Measurements from ENCODE around the gene MRPL57.

The MRPL57 gene

DNA sequence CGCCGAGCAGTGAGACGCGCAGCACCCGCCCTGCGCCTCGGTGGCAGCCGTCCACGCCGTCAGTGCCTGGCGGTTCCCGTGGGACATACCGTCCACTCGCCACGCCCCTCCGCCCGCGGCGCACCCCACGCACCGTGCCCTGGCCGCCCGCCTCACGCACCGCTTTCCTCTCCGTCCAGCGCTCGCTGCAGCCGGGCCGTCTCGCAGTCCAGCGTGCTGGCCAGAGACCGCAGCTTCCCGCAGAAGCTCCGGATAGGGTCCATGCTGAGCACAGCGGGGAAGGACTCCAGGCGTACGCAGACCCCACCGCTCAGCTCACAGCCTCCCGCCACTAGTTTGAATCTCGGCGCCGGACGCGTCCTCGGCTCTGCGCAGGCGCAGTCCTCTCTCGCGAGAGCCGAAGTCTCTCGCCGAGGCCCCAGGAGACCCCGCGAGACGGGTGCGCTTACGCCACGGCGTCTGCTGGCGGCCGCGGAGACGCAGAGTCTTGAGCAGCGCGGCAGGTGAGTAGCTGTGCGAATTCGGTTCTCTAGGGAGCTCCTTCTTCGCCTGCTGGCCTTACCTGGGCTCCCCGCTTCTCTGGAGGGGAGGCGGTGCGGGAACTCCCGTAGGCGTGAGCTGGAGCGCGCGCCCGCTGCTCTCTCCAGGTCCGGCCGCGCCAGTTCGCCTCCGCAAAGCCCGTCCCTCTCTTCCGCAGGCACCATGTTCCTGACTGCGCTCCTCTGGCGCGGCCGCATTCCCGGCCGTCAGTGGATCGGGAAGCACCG, at the start of gene MRPL57, which contains the start of gene SKA3 (continued):
- TF ChIP-seq ZNF501 (tag by site-specific recombination; IDR thresholded peaks at IDR 0.05): peak; percentile 87
- no peak for TF ChIP-seq ZNF626 (tag by site-specific recombination; IDR thresholded peaks at IDR 0.05)
- TF ChIP-seq ZNF169 (tag by site-specific recombination; IDR thresholded peaks at IDR 0.05): no peak
- no peak for TF ChIP-seq ZNF560 (tag by site-specific recombination; IDR thresholded peaks at IDR 0.05; ENCODE audit: borderline replicate concordance)
- TF ChIP-seq ZNF48 (tag by site-specific recombination; IDR thresholded peaks at IDR 0.05): no peak
- no peak for TF ChIP-seq GLI2 (tag by site-specific recombination; IDR thresholded peaks at IDR 0.05; ENCODE audit: borderline replicate concordance, low read depth)
- peak; percentile 62; the same call in 1 of the 2 replicates for TF ChIP-seq YY1 (tag by site-specific recombination; IDR thresholded peaks at IDR 0.05)
- peak; percentile 27; the same call in 1 of the 2 replicates for TF ChIP-seq ZNF341 (tag by site-specific recombination; IDR thresholded peaks at IDR 0.05; ENCODE audit: low read depth)
- 0 out of 2 replicates have a peak, but pooled peaks have one; percentile 35 for TF ChIP-seq ZBTB48 (tag by site-specific recombination; IDR thresholded peaks at IDR 0.05)
- TF ChIP-seq, protein P1, sequence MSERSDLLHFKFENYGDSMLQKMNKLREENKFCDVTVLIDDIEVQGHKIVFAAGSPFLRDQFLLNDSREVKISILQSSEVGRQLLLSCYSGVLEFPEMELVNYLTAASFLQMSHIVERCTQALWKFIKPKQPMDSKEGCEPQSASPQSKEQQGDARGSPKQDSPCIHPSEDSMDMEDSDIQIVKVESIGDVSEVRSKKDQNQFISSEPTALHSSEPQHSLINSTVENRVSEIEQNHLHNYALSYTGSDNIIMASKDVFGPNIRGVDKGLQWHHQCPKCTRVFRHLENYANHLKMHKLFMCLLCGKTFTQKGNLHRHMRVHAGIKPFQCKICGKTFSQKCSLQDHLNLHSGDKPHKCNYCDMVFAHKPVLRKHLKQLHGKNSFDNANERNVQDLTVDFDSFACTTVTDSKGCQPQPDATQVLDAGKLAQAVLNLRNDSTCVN (tag by site-specific recombination; optimal IDR thresholded peaks at IDR 0.05): peak; percentile 96
- TF ChIP-seq, protein P2, sequence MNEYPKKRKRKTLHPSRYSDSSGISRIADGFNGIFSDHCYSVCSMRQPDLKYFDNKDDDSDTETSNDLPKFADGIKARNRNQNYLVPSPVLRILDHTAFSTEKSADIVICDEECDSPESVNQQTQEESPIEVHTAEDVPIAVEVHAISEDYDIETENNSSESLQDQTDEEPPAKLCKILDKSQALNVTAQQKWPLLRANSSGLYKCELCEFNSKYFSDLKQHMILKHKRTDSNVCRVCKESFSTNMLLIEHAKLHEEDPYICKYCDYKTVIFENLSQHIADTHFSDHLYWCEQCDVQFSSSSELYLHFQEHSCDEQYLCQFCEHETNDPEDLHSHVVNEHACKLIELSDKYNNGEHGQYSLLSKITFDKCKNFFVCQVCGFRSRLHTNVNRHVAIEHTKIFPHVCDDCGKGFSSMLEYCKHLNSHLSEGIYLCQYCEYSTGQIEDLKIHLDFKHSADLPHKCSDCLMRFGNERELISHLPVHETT (tag by site-specific recombination; IDR thresholded peaks at IDR 0.05): no peak
- no peak for TF ChIP-seq HOXC10 (CRISPR knock-in tag; IDR thresholded peaks at IDR 0.05)
- TF ChIP-seq ZNF549 (tag by site-specific recombination; IDR thresholded peaks at IDR 0.05): no peak
- no peak; the same call in 1 of the 2 replicates for TF ChIP-seq ZNF768 (tag by site-specific recombination; IDR thresholded peaks at IDR 0.05)
- TF ChIP-seq, protein P3, sequence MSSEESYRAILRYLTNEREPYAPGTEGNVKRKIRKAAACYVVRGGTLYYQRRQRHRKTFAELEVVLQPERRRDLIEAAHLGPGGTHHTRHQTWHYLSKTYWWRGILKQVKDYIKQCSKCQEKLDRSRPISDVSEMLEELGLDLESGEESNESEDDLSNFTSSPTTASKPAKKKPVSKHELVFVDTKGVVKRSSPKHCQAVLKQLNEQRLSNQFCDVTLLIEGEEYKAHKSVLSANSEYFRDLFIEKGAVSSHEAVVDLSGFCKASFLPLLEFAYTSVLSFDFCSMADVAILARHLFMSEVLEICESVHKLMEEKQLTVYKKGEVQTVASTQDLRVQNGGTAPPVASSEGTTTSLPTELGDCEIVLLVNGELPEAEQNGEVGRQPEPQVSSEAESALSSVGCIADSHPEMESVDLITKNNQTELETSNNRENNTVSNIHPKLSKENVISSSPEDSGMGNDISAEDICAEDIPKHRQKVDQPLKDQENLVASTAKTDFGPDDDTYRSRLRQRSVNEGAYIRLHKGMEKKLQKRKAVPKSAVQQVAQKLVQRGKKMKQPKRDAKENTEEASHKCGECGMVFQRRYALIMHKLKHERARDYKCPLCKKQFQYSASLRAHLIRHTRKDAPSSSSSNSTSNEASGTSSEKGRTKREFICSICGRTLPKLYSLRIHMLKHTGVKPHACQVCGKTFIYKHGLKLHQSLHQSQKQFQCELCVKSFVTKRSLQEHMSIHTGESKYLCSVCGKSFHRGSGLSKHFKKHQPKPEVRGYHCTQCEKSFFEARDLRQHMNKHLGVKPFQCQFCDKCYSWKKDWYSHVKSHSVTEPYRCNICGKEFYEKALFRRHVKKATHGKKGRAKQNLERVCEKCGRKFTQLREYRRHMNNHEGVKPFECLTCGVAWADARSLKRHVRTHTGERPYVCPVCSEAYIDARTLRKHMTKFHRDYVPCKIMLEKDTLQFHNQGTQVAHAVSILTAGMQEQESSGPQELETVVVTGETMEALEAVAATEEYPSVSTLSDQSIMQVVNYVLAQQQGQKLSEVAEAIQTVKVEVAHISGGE (tag by site-specific recombination; conservative IDR thresholded peaks at IDR 0.05; ENCODE audit: low read depth): no peak
- TF ChIP-seq ZNF629 (tag by site-specific recombination; IDR thresholded peaks at IDR 0.05): peak; percentile 32; the same call in 1 of the 2 replicates
- peak; percentile 76 for TF ChIP-seq ZFP37 (tag by site-specific recombination; IDR thresholded peaks at IDR 0.05)
- peak; percentile 65 for TF ChIP-seq SP7 (tag by site-specific recombination; IDR thresholded peaks at IDR 0.05)
- TF ChIP-seq ZBTB7A (tag by site-specific recombination; IDR thresholded peaks at IDR 0.05; ENCODE audit: low read depth): 0 out of 2 replicates have a peak, but pooled peaks have one; percentile 47
- TF ChIP-seq ZFP3 (tag by site-specific recombination; IDR thresholded peaks at IDR 0.05; ENCODE audit: low read depth): no peak
- TF ChIP-seq GLIS1 (tag by site-specific recombination; IDR thresholded peaks at IDR 0.05): peak; percentile 50
- TF ChIP-seq, protein P4, sequence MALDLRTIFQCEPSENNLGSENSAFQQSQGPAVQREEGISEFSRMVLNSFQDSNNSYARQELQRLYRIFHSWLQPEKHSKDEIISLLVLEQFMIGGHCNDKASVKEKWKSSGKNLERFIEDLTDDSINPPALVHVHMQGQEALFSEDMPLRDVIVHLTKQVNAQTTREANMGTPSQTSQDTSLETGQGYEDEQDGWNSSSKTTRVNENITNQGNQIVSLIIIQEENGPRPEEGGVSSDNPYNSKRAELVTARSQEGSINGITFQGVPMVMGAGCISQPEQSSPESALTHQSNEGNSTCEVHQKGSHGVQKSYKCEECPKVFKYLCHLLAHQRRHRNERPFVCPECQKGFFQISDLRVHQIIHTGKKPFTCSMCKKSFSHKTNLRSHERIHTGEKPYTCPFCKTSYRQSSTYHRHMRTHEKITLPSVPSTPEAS (tag by site-specific recombination; IDR thresholded peaks at IDR 0.05): no peak
- no peak for TF ChIP-seq TRIM28 (IDR thresholded peaks at IDR 0.05; ENCODE audit: borderline replicate concordance, low read length)
- TF ChIP-seq SP2 (tag by site-specific recombination; IDR thresholded peaks at IDR 0.05): peak; percentile 27; the same call in 1 of the 2 replicates
- TF ChIP-seq, protein P5, sequence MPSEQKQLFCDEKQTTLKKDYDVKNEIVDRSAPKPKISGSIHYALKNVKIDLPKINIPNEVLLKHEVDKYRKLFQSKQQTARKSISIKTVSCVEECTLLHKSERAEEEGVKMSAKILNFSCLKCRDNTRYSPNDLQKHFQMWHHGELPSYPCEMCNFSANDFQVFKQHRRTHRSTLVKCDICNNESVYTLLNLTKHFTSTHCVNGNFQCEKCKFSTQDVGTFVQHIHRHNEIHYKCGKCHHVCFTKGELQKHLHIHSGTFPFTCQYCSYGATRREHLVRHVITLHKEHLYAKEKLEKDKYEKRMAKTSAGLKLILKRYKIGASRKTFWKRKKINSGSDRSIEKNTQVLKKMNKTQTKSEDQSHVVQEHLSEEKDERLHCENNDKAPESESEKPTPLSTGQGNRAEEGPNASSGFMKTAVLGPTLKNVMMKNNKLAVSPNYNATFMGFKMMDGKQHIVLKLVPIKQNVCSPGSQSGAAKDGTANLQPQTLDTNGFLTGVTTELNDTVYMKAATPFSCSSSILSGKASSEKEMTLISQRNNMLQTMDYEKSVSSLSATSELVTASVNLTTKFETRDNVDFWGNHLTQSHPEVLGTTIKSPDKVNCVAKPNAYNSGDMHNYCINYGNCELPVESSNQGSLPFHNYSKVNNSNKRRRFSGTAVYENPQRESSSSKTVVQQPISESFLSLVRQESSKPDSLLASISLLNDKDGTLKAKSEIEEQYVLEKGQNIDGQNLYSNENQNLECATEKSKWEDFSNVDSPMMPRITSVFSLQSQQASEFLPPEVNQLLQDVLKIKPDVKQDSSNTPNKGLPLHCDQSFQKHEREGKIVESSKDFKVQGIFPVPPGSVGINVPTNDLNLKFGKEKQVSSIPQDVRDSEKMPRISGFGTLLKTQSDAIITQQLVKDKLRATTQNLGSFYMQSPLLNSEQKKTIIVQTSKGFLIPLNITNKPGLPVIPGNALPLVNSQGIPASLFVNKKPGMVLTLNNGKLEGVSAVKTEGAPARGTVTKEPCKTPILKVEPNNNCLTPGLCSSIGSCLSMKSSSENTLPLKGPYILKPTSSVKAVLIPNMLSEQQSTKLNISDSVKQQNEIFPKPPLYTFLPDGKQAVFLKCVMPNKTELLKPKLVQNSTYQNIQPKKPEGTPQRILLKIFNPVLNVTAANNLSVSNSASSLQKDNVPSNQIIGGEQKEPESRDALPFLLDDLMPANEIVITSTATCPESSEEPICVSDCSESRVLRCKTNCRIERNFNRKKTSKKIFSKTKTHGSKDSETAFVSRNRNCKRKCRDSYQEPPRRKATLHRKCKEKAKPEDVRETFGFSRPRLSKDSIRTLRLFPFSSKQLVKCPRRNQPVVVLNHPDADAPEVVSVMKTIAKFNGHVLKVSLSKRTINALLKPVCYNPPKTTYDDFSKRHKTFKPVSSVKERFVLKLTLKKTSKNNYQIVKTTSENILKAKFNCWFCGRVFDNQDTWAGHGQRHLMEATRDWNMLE (tag by site-specific recombination; conservative IDR thresholded peaks at IDR 0.05; ENCODE audit: low read depth): 0 out of 2 replicates have a peak, but pooled peaks have one; percentile 13
- peak; percentile 81 for TF ChIP-seq ZNF785 (tag by site-specific recombination; IDR thresholded peaks at IDR 0.05)
- peak; percentile 85 for TF ChIP-seq KLF16 (tag by site-specific recombination; IDR thresholded peaks at IDR 0.05)
- TF ChIP-seq ZNF121 (tag by site-specific recombination; IDR thresholded peaks at IDR 0.05): no peak
